HFF-Myc (cell line): ENCODE results near the gene VPS13C.

Experiments
- DNase-seq: peaks from one replicate; pipeline ENCODE4 v3.0.0-alpha.2; 2011; ENCODE audit warnings: low read depth; ENCODE audit errors: extremely low read depth
- H3K4me3 ChIP-seq: replicated peaks from 2 replicates; pipeline ENCODE4 v1.5.1; 2011; ENCODE audit warnings: low read depth, mild to moderate bottlenecking, control low read depth, low read length
- CTCF ChIP-seq: IDR thresholded peaks from 2 replicates; pipeline ENCODE4 v1.5.1; 2012; ENCODE audit warnings: mild to moderate bottlenecking, low read depth, low read length, control low read depth; ENCODE audit errors: missing control alignments

The VPS13C gene

GRCh38 chr15:62089616-62090015 is 29.4 kb upstream of the VPS13C start:
- no peak for DNase-seq
- TF ChIP-seq CTCF: no peak

GRCh38 chr15:62088353-62088693 is 28.1 kb upstream of the VPS13C start:
- H3K4me3 ChIP-seq: no peak overlapping the region
- no peak for TF ChIP-seq CTCF
- DNase-seq: no peak

More at GRCh38 chr15:62089616-62090015, 29.4 kb upstream of the VPS13C start:
- H3K4me3 ChIP-seq: no peak overlapping the region

- DNase-seq: no peak
- H3K4me3 ChIP-seq: no peak overlapping the region
- no peak for TF ChIP-seq CTCF
These were observed 27.6 kb upstream of the VPS13C start for GRCh38 chr15:62087671-62088352.

GRCh38 chr15:62085740-62086139 is 25.5 kb upstream of the VPS13C start:
- no peak for TF ChIP-seq CTCF
- no peak for DNase-seq
- H3K4me3 ChIP-seq: no peak overlapping the region

GRCh38 chr15:62083194-62084154 is 23.2 kb upstream of the VPS13C start:
- no peak for DNase-seq
- H3K4me3 ChIP-seq: no peak overlapping the region
- TF ChIP-seq CTCF: no peak

- no peak for DNase-seq
- H3K4me3 ChIP-seq: no peak overlapping the region
- TF ChIP-seq CTCF: no peak
These were observed 19.3 kb upstream of the VPS13C start for GRCh38 chr15:62079594-62079993.
